Ovary (tissue), 9 donors: ENCODE results near the gene CYP4V2. TPM values are rescaled to one million over a fixed set of nuclear protein-coding genes. Genes with fewer than 3 reads are reported as not detected.

Source experiments
- DNase-seq, 5 donors: peaks; one replicate each; pipeline ENCODE4 v3.0.0-alpha.2; 2019 to 2020
- H3K27ac ChIP-seq, 2 donors: fragments of 200-600 bp; one replicate each; pipeline versions ENCODE4 v1.5.1 to v1.8.0; 2019 to 2022
- H3K27me3 ChIP-seq: fragments of 200-600 bp; one replicate; pipeline ENCODE4 v1.8.0; 2022
- H3K36me3 ChIP-seq: fragments of 200-600 bp; sonication (generic); one replicate; pipeline ENCODE4 v1.5.1; 2019
- H3K4me1 ChIP-seq: one replicate; pipeline ENCODE4 v1.8.1; 2013; ENCODE audit warnings: mild to moderate bottlenecking, moderate library complexity; ENCODE audit not compliant: insufficient read depth
- H3K4me3 ChIP-seq: fragments of 200-600 bp; sonication (generic); one replicate; pipeline ENCODE4 v1.5.1; 2017
- H3K9me3 ChIP-seq, 2 donors: fragments of 200-600 bp in 1 of 2; sonication (generic) in 1 of 2; one replicate each; pipeline versions ENCODE4 v1.5.1 to v1.8.1; 2013 to 2019; ENCODE audit warnings: mild to moderate bottlenecking in 1 of 2, moderate library complexity in 1 of 2
- CTCF ChIP-seq, 3 donors: fragments of 450-650 bp in 2 of 3; fragments of 200-600 bp in 1 of 3; IDR thresholded peaks; one replicate each; pipeline versions ENCODE4 v1.5.1 to v1.8.0; 2016 to 2022; ENCODE audit warnings: antibody characterized with exemption in 3 of 3, mild to moderate bottlenecking in 1 of 3
- EP300 ChIP-seq: sonication (generic); formaldehyde crosslinking; IDR thresholded peaks from one replicate; pipeline ENCODE4 v1.6.1; 2017; ENCODE audit warnings: antibody characterized with exemption
- POLR2A ChIP-seq: fragments of 450-650 bp; IDR thresholded peaks from one replicate; pipeline ENCODE4 v1.6.1; 2017; ENCODE audit warnings: antibody characterized with exemption, mild to moderate bottlenecking, moderate library complexity
- WGBS, 3 donors: extraction: QIAGEN DNeasy Blood & Tissue Kit in 1 of 3; methylation state at CpG; one replicate each; pipeline versions ENCODE4 v1.1.5 to v1.1.7; 2013 to 2017; 5-methylcytosine and 5-hydroxymethylcytosine counted together
- intact Hi-C, 4 donors: fragments of 100-400 bp; cut with DNase I; formaldehyde crosslinking; loops; one replicate each; pipeline versions ENCODE4 v1.11.0 to v1.15.1; 2022 to 2023
- polyA plus RNA-seq, 2 donors: library from polyadenylated mRNA; stranded (reverse); fragments of 200-250 nt in 1 of 2; fragments of 350-450 nt in 1 of 2; fragmentation: Illumina TruSeq in 1 of 2; extraction: RNeasy Lipid Tissue Mini Kit (QIAGEN cat#74804) in 1 of 2; gene quantifications; one replicate each; pipeline ENCODE4 v1.2.3, GENCODE V29; 2013 to 2014
- total RNA-seq, 7 donors: library from RNA; depleted of rRNA in 2 of 7; stranded (reverse); fragments of >200 nt in 2 of 7; fragmentation: NEBNext Ultra II Directional in 3 of 7; extraction: Animal tissue kit (Norgen Biotek cat#: 25700) in 3 of 7; gene quantifications; one replicate each; pipeline versions ENCODE4 v1.1.0 to v1.2.4, GENCODE V29; 2016 to 2023
- donor health status: DM: no; HTN: no; CAD: no; lungs with moderate emphysema.
- donor health status: DM: no; HTN: no; CAD: no.
- donor health status: Bipolar disorder and iron deficiency.
- donor health status: DM: yes; HTN: yes; CAD: no.
- donor health status: DM: no; HTN: no; CAD: no.
- donor health status: DM: yes; HTN: yes; CAD: no.

The CYP4V2 gene
- total and polyA plus RNA-seq, 9 donors = 8.5 to 35.3 (median 17.9) TPM

GRCh38 chr4:186151499-186151898, 39.9 kb upstream of the CYP4V2 start:
- Histone ChIP-seq H3K4me1 (no peaks in the 10 kb centered on the region), H3K27ac (no peak overlapping the region), H3K36me3 (no peaks in the 10 kb centered on the region), H3K4me3 (no peak overlapping the region), H3K27me3 (no peaks in the 10 kb centered on the region), H3K9me3 (no peaks in the 10 kb centered on the region)
- no peak for DNase-seq
- TF ChIP-seq EP300 (no peak), CTCF (IDR thresholded peaks at IDR 0.05) (no peak), POLR2A (no peak)
- WGBS, 3 donors = 94 to 97% (median 95%) methylated on average over 7 of the region's 7 CpGs
- intact Hi-C loops = loop anchor here in 1 of 4 donors (5.0 kb wide), 1 partner anchor 41 kb away; the partner anchor contains the start of gene CYP4V2

DNA sequence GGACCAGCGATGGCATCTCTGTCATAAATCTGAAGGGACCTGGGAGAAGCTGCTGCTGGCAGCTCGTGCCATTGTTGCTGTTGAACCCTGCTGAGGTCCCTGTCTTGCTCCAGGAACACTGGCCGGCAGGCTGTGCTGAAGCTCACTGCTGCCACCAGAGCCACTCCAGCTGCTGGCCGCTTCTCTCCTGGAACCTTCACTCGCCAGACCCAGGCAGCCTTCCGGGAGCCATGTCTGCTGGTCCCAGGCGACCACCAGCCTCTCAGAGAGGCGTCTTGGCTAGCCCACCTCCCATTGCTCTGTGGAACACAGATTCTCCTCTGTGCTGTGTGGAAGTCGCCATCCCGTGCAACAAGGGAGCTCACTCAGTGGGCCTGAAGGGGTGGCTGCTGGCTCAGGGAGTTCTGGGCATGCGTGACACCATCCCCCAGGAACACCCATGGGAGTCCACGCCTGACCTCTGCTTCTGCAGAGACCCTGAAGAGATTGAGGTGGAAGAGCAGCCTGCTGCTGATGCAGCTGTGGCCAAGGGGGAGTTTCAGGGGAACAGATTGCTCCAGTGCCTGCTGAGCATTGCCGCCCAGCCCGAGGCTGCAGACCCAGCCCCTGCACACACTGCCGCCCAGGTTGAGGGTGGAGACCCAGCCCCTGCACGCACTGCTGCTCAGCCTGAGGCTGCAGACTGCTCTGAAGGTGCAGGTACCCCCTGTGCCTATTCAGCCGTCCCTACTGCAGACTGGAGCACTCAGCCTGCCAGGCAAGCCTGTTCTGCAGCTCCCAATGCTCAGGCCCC, 33.1 kb upstream of the CYP4V2 start:
- TF ChIP-seq POLR2A (no peak), CTCF (IDR thresholded peaks at IDR 0.05) (no peak), EP300 (no peak)
- no peak for DNase-seq
- Histone ChIP-seq H3K4me3 (no peak overlapping the region), H3K27me3 (no peaks in the 10 kb centered on the region), H3K27ac (no peak overlapping the region), H3K4me1 (no peaks in the 10 kb centered on the region), H3K36me3 (no peaks in the 10 kb centered on the region), H3K9me3 (no peaks in the 10 kb centered on the region)
- intact Hi-C loops = no loop called here
- WGBS, 3 donors = 82 to 84% (median 83%) methylated on average over 16 to 17 of the region's 17 CpGs

GRCh38 chr4:186158966-186159365, 32.4 kb upstream of the CYP4V2 start:
- Histone ChIP-seq H3K9me3 (no peaks in the 10 kb centered on the region), H3K4me1 (no peaks in the 10 kb centered on the region), H3K27me3 (no peaks in the 10 kb centered on the region), H3K27ac (no peak overlapping the region), H3K36me3 (no peaks in the 10 kb centered on the region), H3K4me3 (no peak overlapping the region)
- WGBS, 3 donors = 82 to 85% (median 84%) methylated on average over 5 of the region's 5 CpGs
- DNase-seq = no peak
- TF ChIP-seq EP300 (no peak), POLR2A (no peak), CTCF (IDR thresholded peaks at IDR 0.05) (no peak)
- intact Hi-C loops = no loop called here

DNA sequence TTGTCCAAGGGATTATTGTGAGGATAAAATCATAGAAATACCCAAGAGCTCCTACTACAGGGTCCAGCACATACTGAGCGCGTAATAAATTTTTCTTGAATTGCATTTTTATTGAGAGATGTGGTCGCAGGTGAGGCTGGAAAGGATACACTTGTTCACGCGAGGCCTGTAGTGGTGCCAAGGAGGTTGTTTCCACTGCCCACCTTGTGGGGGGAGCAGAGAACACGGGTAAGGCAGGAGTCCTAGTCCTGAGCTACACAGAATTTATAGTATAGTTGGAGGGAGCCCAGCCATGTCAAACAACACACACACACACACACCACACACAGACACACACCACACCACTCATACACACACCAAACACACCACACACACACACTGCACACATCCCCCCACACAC, 31.8 kb upstream of the CYP4V2 start:
- H3K27ac ChIP-seq = no peak overlapping the region
- TF ChIP-seq CTCF (IDR thresholded peaks at IDR 0.05) = no peak
- no peak for TF ChIP-seq EP300
- no peak for TF ChIP-seq POLR2A
- H3K9me3 ChIP-seq = no peaks in the 10 kb centered on the region
- no peaks in the 10 kb centered on the region for H3K36me3 ChIP-seq
- no peaks in the 10 kb centered on the region for H3K27me3 ChIP-seq
- H3K4me3 ChIP-seq = no peak overlapping the region
- no peaks in the 10 kb centered on the region for H3K4me1 ChIP-seq
- intact Hi-C loops = no loop called here
- 88 to 92% (median 90%) methylated on average over 6 of the region's 6 CpGs for WGBS, 3 donors
- no peak for DNase-seq
